OCI-LY7 (cell line): ENCODE results near the gene ADPGK. TPM values are rescaled to one million over a fixed set of nuclear protein-coding genes. Genes with fewer than 3 reads are reported as not detected.
A peak's percentile ranks its signal among the peaks of the same experiment; 100 is the strongest.

Experiments
- BruUV-seq: library from RNA; stranded (reverse); fragments of 400-500 nt; replicated peaks from 2 replicates; lab custom pipeline; 2021; lab: Mats Ljungman, UMichigan
- CTCF ChIA-PET: fragments of 300-600 bp; sonication (Branson Sonifier 250); formaldehyde crosslinking; loops from one replicate; lab custom pipeline; 2022; ENCODE audit warnings: antibody characterized with exemption; ENCODE audit not compliant: unreplicated experiment; lab: Charles Lee
- POLR2A ChIA-PET: fragments of 300-600 bp; sonication (Branson Sonifier 250); formaldehyde crosslinking; loops from one replicate; lab custom pipeline; 2022; ENCODE audit warnings: antibody characterized with exemption; lab: Charles Lee
- DNase-seq: peaks from one replicate; pipeline ENCODE4 v3.0.0-alpha.2; 2015; ENCODE audit warnings: low spot score
- H2AFZ ChIP-seq: fragments of 200-600 bp; sonication (generic), shearing (Covaris generic); 2 replicates; pipeline ENCODE4 v1.6.1; 2014; ENCODE audit warnings: mild to moderate bottlenecking, antibody characterized with exemption, low read length, moderate library complexity
- H3K27ac ChIP-seq: fragments of 200-600 bp; sonication (generic); 2 replicates; pipeline ENCODE4 v1.5.1; 2014; ENCODE audit warnings: mixed run types, low read depth, mild to moderate bottlenecking, moderate library complexity, low read length, inconsistent platforms; ENCODE audit not compliant: poor library complexity, severe bottlenecking
- H3K36me3 ChIP-seq: fragments of 200-600 bp; sonication (generic); 2 replicates; pipeline ENCODE4 v1.6.1; 2014; ENCODE audit warnings: mild to moderate bottlenecking, antibody characterized with exemption, low read length, moderate library complexity, mixed read lengths; ENCODE audit not compliant: insufficient read depth
- H3K4me1 ChIP-seq: fragments of 200-600 bp; sonication (generic); 2 replicates; pipeline ENCODE4 v1.5.1; 2014; ENCODE audit warnings: mild to moderate bottlenecking, low read length; ENCODE audit not compliant: insufficient read depth, poor library complexity, severe bottlenecking
- H3K4me2 ChIP-seq: fragments of 200-600 bp; sonication (generic); 2 replicates; pipeline ENCODE4 v1.6.1; 2014; ENCODE audit warnings: mild to moderate bottlenecking, low read length
- H3K4me3 ChIP-seq: fragments of 200-600 bp; sonication (generic); 2 replicates; pipeline ENCODE4 v1.5.1; 2014; ENCODE audit warnings: mild to moderate bottlenecking, low read depth, low read length; ENCODE audit not compliant: poor library complexity, severe bottlenecking
- H3K79me2 ChIP-seq: fragments of 200-600 bp; sonication (generic); 2 replicates; pipeline ENCODE4 v1.6.1; 2016; ENCODE audit warnings: low read depth, mild to moderate bottlenecking, low read length, moderate library complexity, mixed read lengths; ENCODE audit not compliant: insufficient read depth
- H3K9me2 ChIP-seq: fragments of 200-600 bp; sonication (generic); 2 replicates; pipeline ENCODE4 v1.6.1; 2016; ENCODE audit warnings: mild to moderate bottlenecking, low read length, mixed read lengths; ENCODE audit not compliant: insufficient read depth
- H3K9me3 ChIP-seq: fragments of 200-600 bp; sonication (generic); 2 replicates; pipeline ENCODE4 v1.6.1; 2014; ENCODE audit warnings: mild to moderate bottlenecking, mixed run types, low read length, mixed read lengths
- H4K20me1 ChIP-seq: fragments of 200-600 bp; sonication (generic); 2 replicates; pipeline ENCODE4 v1.6.1; 2014; ENCODE audit warnings: mild to moderate bottlenecking, antibody characterized with exemption, low read length, moderate library complexity, mixed read lengths; ENCODE audit not compliant: insufficient read depth
- CTCF ChIP-seq: fragments of 200-600 bp; sonication (generic); conservative IDR thresholded peaks from 2 replicates; pipeline ENCODE4 v1.5.1; 2014; ENCODE audit warnings: mild to moderate bottlenecking, antibody characterized with exemption, low read length, moderate library complexity, mixed read lengths
- EZH2phosphoT487 ChIP-seq: fragments of 200-600 bp; sonication (generic); IDR thresholded peaks from 2 replicates; pipeline ENCODE4 v1.6.1; 2018; ENCODE audit warnings: low read depth, borderline replicate concordance, mild to moderate bottlenecking, mixed run types, antibody characterized with exemption, low read length, moderate library complexity, mixed read lengths
- intact Hi-C: fragments of 100-400 bp; cut with micrococcal nuclease; formaldehyde crosslinking; loops from one replicate; pipeline ENCODE4 v1.10.0; 2022; ENCODE audit not compliant: unreplicated experiment
- total RNA-seq, 2 experiments: library from RNA; depleted of rRNA in 1 of 2; stranded (reverse); fragments of >200 nt in 1 of 2; shearing (Covaris generic) in 1 of 2; gene quantifications; 2 replicates each; pipeline ENCODE4 v1.2.3, GENCODE V29; 2014 to 2022

Gene ADPGK
- total RNA-seq, 2 experiments from 2014 or later, result 74.9 to 86.8 TPM

GRCh38 chr15:72796210-72796514, 12.6 kb upstream of the ADPGK start:
- H4K20me1 ChIP-seq, result no peaks in the 10 kb centered on the region
- H3K9me3 ChIP-seq, result no peaks in the 10 kb centered on the region
- no TSS peak for BruUV-seq
- H3K27ac ChIP-seq, result no peak overlapping the region
- ChIA-PET CTCF (no interaction called here), POLR2A (no interaction called here)
- no peak for DNase-seq
- intact Hi-C loops, result loop anchor here (5.0 kb wide), 1 partner anchor 286 kb away; no protein-coding TSS in a partner anchor
- peaks cover 10% of the 10 kb centered on the region for H3K4me1 ChIP-seq
- H3K4me2 ChIP-seq, result peak overlapping the region; percentile 64
- H2AFZ ChIP-seq, result peak overlapping the region; percentile 80; the same call in 1 of the 2 replicates
- no peak for TF ChIP-seq CTCF
- TF ChIP-seq EZH2phosphoT487, result no peak
- no peaks in the 10 kb centered on the region for H3K36me3 ChIP-seq
- no peaks in the 10 kb centered on the region for H3K9me2 ChIP-seq
- H3K4me3 ChIP-seq, result peak overlapping the region; percentile 53
- no peaks in the 10 kb centered on the region for H3K79me2 ChIP-seq

DNA sequence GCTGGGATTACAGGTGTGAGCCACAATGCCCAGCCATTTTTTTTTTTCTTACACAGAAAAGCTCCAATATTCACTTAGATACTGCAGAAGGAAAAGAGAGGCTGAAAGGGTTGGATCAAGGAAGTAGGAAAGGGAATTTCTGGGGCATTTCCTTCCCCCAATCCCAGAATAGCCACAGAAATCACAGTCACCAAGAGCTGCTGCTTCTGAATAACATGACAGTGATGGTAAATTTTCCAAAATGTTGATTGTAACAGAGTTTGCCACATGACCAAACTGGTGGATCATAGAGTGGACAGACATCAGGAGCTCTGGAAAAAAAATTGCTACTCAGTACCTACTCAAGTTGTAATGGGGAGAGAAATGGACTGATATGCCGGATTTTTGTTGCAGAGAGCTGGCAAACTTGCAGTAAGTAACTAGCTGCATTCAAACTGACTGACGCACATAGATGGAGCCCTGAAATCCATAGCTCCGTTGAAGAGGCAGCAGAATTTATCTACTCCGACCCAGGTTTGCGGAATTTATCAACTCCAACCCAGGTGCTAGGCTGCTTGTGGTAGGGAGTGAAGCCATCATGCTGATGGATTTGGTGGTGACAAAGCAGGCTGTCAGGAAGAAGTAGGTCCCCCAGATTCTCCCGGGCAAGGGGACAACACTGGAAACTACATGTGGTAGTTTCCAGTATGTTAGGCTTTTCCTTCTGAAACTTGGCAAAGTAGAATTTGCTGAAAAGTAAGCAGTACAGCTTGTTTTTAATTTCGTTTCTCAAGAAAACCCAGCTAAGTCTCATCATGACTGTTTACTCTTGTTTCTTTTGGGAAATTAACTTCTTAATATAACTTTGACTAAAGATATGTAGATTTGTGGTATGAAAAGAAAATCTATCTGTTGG, 10.5 kb upstream of the ADPGK start:
- Histone ChIP-seq H4K20me1 (no peaks in the 10 kb centered on the region), H3K9me2 (no peaks in the 10 kb centered on the region), H2AFZ (no peak overlapping the region), H3K79me2 (no peaks in the 10 kb centered on the region), H3K36me3 (no peaks in the 10 kb centered on the region), H3K4me1 (peaks cover 10% of the 10 kb centered on the region), H3K27ac (no peak overlapping the region), H3K4me3 (no peak overlapping the region), H3K9me3 (no peaks in the 10 kb centered on the region), H3K4me2 (no peak overlapping the region)
- CTCF ChIA-PET, result no interaction called here
- no TSS peak for BruUV-seq
- intact Hi-C loops, result no loop called here
- POLR2A ChIA-PET, result no interaction called here
- TF ChIP-seq EZH2phosphoT487, result no peak
- no peak for DNase-seq

- no peaks in the 10 kb centered on the region for H3K9me3 ChIP-seq
- H2AFZ ChIP-seq, result no peak overlapping the region
- no peak for DNase-seq
- no peaks in the 10 kb centered on the region for H3K36me3 ChIP-seq
- H3K27ac ChIP-seq, result no peak overlapping the region
- no TSS peak for BruUV-seq
- ChIA-PET POLR2A (interaction anchor here (0.7 kb wide), 1 partner anchor 74 kb away, joined by 4 read pairs; no protein-coding TSS in a partner anchor), CTCF (no interaction called here)
- H4K20me1 ChIP-seq, result no peaks in the 10 kb centered on the region
- H3K4me3 ChIP-seq, result no peak overlapping the region
- TF ChIP-seq CTCF (no peak), EZH2phosphoT487 (no peak)
- no peak overlapping the region for H3K4me2 ChIP-seq
- intact Hi-C loops, result no loop called here
- H3K9me2 ChIP-seq, result no peaks in the 10 kb centered on the region
- H3K4me1 ChIP-seq, result peaks cover 10% of the 10 kb centered on the region
- no peaks in the 10 kb centered on the region for H3K79me2 ChIP-seq
Measured at GRCh38 chr15:72792431-72792830, 8.9 kb upstream of the ADPGK start.
